ENCODE measurements around the gene PML.
A peak's percentile ranks its signal among the peaks of the same experiment; 100 is the strongest.

PML gene

GRCh38 chr15:73972984-73973682 lies 21.4 kb upstream of the PML start (continued):
- TF ChIP-seq FEZF1 (tag by site-specific recombination; IDR thresholded peaks at IDR 0.05): no peak
- TF ChIP-seq ZBTB17 (tag by site-specific recombination; IDR thresholded peaks at IDR 0.05): peak; percentile 86
- peak; percentile 18 for TF ChIP-seq ZBTB26 (tag by site-specific recombination; optimal IDR thresholded peaks at IDR 0.05)
- TF ChIP-seq, protein P1, sequence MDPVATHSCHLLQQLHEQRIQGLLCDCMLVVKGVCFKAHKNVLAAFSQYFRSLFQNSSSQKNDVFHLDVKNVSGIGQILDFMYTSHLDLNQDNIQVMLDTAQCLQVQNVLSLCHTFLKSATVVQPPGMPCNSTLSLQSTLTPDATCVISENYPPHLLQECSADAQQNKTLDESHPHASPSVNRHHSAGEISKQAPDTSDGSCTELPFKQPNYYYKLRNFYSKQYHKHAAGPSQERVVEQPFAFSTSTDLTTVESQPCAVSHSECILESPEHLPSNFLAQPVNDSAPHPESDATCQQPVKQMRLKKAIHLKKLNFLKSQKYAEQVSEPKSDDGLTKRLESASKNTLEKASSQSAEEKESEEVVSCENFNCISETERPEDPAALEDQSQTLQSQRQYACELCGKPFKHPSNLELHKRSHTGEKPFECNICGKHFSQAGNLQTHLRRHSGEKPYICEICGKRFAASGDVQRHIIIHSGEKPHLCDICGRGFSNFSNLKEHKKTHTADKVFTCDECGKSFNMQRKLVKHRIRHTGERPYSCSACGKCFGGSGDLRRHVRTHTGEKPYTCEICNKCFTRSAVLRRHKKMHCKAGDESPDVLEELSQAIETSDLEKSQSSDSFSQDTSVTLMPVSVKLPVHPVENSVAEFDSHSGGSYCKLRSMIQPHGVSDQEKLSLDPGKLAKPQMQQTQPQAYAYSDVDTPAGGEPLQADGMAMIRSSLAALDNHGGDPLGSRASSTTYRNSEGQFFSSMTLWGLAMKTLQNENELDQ (tag by site-specific recombination; IDR thresholded peaks at IDR 0.05; ENCODE audit: low read depth): no peak
- peak; percentile 46; the same call in 1 of the 2 replicates for TF ChIP-seq ZNF394 (tag by site-specific recombination; IDR thresholded peaks at IDR 0.05; ENCODE audit: borderline replicate concordance)
- no peak for TF ChIP-seq ZNF211 (tag by site-specific recombination; IDR thresholded peaks at IDR 0.05; ENCODE audit: low read depth)
- no peak for TF ChIP-seq MZF1 (tag by site-specific recombination; IDR thresholded peaks at IDR 0.05; ENCODE audit: borderline replicate concordance)
- TF ChIP-seq, protein P2, sequence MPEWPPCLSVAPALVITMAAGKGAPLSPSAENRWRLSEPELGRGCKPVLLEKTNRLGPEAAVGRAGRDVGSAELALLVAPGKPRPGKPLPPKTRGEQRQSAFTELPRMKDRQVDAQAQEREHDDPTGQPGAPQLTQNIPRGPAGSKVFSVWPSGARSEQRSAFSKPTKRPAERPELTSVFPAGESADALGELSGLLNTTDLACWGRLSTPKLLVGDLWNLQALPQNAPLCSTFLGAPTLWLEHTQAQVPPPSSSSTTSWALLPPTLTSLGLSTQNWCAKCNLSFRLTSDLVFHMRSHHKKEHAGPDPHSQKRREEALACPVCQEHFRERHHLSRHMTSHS (tag by site-specific recombination; IDR thresholded peaks at IDR 0.05): no peak
- peak; percentile 57; the same call in 1 of the 2 replicates for TF ChIP-seq KLF17 (tag by site-specific recombination; IDR thresholded peaks at IDR 0.05)
- no peak for TF ChIP-seq ZNF223 (tag by site-specific recombination; IDR thresholded peaks at IDR 0.05)
- TF ChIP-seq ZNF16 (tag by site-specific recombination; IDR thresholded peaks at IDR 0.05; ENCODE audit: low read depth): no peak
- TF ChIP-seq ZNF473 (tag by site-specific recombination; IDR thresholded peaks at IDR 0.05): no peak
- no peak for TF ChIP-seq ZNF24 (tag by site-specific recombination; IDR thresholded peaks at IDR 0.05)
- TF ChIP-seq HOXA7 (CRISPR knock-in tag; IDR thresholded peaks at IDR 0.05; ENCODE audit: borderline replicate concordance): no peak
- no peak for TF ChIP-seq WT1 (tag by site-specific recombination; IDR thresholded peaks at IDR 0.05)
- no peak for TF ChIP-seq ZNF174 (tag by site-specific recombination; IDR thresholded peaks at IDR 0.05)
- no peak for TF ChIP-seq ZNF391 (tag by site-specific recombination; IDR thresholded peaks at IDR 0.05; ENCODE audit: borderline replicate concordance, low read depth)
- no peak for TF ChIP-seq BCL11A (tag by site-specific recombination; IDR thresholded peaks at IDR 0.05; ENCODE audit: low read depth)
- TF ChIP-seq SALL2 (tag by site-specific recombination; IDR thresholded peaks at IDR 0.05; ENCODE audit: borderline replicate concordance): no peak
- TF ChIP-seq ZFHX2 (tag by site-specific recombination; conservative IDR thresholded peaks at IDR 0.05): no peak
- no peak for TF ChIP-seq ZNF585B (tag by site-specific recombination; IDR thresholded peaks at IDR 0.05)
- no peak for TF ChIP-seq ZNF549 (tag by site-specific recombination; IDR thresholded peaks at IDR 0.05)
- TF ChIP-seq ZNF112 (tag by site-specific recombination; IDR thresholded peaks at IDR 0.05): no peak
- no peak for TF ChIP-seq ZNF10 (tag by site-specific recombination; IDR thresholded peaks at IDR 0.05)
- TF ChIP-seq ZBTB8A (tag by site-specific recombination; IDR thresholded peaks at IDR 0.05): no peak
- no peak for TF ChIP-seq ZNF133 (tag by site-specific recombination; IDR thresholded peaks at IDR 0.05)
- TF ChIP-seq PRDM2 (tag by site-specific recombination; IDR thresholded peaks at IDR 0.05; ENCODE audit: borderline replicate concordance): no peak
- TF ChIP-seq, protein P3, sequence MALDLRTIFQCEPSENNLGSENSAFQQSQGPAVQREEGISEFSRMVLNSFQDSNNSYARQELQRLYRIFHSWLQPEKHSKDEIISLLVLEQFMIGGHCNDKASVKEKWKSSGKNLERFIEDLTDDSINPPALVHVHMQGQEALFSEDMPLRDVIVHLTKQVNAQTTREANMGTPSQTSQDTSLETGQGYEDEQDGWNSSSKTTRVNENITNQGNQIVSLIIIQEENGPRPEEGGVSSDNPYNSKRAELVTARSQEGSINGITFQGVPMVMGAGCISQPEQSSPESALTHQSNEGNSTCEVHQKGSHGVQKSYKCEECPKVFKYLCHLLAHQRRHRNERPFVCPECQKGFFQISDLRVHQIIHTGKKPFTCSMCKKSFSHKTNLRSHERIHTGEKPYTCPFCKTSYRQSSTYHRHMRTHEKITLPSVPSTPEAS (tag by site-specific recombination; IDR thresholded peaks at IDR 0.05): no peak
